Fibroblast of skin of right quadriceps (primary cell): ENCODE data around the gene PATJ.
A peak's percentile ranks its signal among the peaks of the same experiment; 100 is the strongest.
"Not testable (repeated sequence)": the region's sequence is repeated elsewhere in the genome, so short reads cannot be mapped to it uniquely, and the experiment has no call there.

Experiments
- DNase-seq: peaks from one replicate; pipeline ENCODE4 v3.0.0-alpha.2; 2013

Gene PATJ

GRCh38 chr1:61741711-61742619 lies at the start of gene PATJ:
Gene PATJ (plus strand): TSS chr1:61742480. CDS start chr1:61762893, 20,413 bp downstream.
- no peak for DNase-seq

GRCh38 chr1:61699911-61700851 lies 42.1 kb upstream of the PATJ start:
- DNase-seq, result no peak

- DNase-seq, result no peak
Measured at GRCh38 chr1:61708953-61709907, 33.0 kb upstream of the PATJ start.

GRCh38 chr1:61709908-61710289 lies 32.4 kb upstream of the PATJ start:
- no peak for DNase-seq

- peak; percentile 30 for DNase-seq
Measured at GRCh38 chr1:61711257-61711656, 31.0 kb upstream of the PATJ start.

GRCh38 chr1:61711969-61712368 lies 30.3 kb upstream of the PATJ start:
- DNase-seq, result no peak

- not testable (repeated sequence) for DNase-seq
Measured at GRCh38 chr1:61718996-61719663, 23.1 kb upstream of the PATJ start.

GRCh38 chr1:61724506-61724812 lies 17.8 kb upstream of the PATJ start:
- no peak for DNase-seq

GRCh38 chr1:61724813-61725694 lies 17.2 kb upstream of the PATJ start, which contains the start of gene TM2D1:
Gene TM2D1 (minus strand): TSS chr1:61725141. CDS start chr1:61725120, 21 bp downstream.
- peak; percentile 86 for DNase-seq

GRCh38 chr1:61727544-61727943 lies 14.7 kb upstream of the PATJ start:
- DNase-seq, result no peak

- DNase-seq, result not testable (repeated sequence)
Measured at GRCh38 chr1:61730679-61731078, 11.6 kb upstream of the PATJ start.

- no peak for DNase-seq
Measured at GRCh38 chr1:61732726-61733125, 9.6 kb upstream of the PATJ start.

GRCh38 chr1:61740751-61741700 lies 1.3 kb upstream of the PATJ start:
- DNase-seq, result no peak

GRCh38 chr1:61742620-61743430 lies 545 bp downstream of the PATJ start:
- DNase-seq, result peak; percentile 37

- no peak for DNase-seq
Measured at GRCh38 chr1:61743431-61743705, 1.1 kb downstream of the PATJ start.

- DNase-seq, result no peak
Measured at GRCh38 chr1:61743716-61744580, 1.7 kb downstream of the PATJ start.

GRCh38 chr1:61746813-61747212 lies 4.5 kb downstream of the PATJ start:
- peak; percentile 44 for DNase-seq

- no peak for DNase-seq
Measured at GRCh38 chr1:61748566-61748965, 6.3 kb downstream of the PATJ start.
